Smooth muscle cell of the pulmonary artery (primary cell): ENCODE data around the gene PRUNE2. TPM values are rescaled to one million over a fixed set of nuclear protein-coding genes. Genes with fewer than 3 reads are reported as not detected.

Experiments used
- total RNA-seq: library from RNA; depleted of rRNA; stranded (reverse); fragments of >200 nt; gene quantifications from 2 replicates; pipeline ENCODE4 v1.2.3, GENCODE V29; 2014

Gene PRUNE2, protein sequence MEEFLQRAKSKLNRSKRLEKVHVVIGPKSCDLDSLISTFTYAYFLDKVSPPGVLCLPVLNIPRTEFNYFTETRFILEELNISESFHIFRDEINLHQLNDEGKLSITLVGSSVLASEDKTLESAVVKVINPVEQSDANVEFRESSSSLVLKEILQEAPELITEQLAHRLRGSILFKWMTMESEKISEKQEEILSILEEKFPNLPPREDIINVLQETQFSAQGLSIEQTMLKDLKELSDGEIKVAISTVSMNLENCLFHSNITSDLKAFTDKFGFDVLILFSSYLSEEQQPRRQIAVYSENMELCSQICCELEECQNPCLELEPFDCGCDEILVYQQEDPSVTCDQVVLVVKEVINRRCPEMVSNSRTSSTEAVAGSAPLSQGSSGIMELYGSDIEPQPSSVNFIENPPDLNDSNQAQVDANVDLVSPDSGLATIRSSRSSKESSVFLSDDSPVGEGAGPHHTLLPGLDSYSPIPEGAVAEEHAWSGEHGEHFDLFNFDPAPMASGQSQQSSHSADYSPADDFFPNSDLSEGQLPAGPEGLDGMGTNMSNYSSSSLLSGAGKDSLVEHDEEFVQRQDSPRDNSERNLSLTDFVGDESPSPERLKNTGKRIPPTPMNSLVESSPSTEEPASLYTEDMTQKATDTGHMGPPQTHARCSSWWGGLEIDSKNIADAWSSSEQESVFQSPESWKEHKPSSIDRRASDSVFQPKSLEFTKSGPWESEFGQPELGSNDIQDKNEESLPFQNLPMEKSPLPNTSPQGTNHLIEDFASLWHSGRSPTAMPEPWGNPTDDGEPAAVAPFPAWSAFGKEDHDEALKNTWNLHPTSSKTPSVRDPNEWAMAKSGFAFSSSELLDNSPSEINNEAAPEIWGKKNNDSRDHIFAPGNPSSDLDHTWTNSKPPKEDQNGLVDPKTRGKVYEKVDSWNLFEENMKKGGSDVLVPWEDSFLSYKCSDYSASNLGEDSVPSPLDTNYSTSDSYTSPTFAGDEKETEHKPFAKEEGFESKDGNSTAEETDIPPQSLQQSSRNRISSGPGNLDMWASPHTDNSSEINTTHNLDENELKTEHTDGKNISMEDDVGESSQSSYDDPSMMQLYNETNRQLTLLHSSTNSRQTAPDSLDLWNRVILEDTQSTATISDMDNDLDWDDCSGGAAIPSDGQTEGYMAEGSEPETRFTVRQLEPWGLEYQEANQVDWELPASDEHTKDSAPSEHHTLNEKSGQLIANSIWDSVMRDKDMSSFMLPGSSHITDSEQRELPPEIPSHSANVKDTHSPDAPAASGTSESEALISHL (N-terminal part only)
- 27.0 and 135 TPM in 2 replicates for total RNA-seq

DNA sequence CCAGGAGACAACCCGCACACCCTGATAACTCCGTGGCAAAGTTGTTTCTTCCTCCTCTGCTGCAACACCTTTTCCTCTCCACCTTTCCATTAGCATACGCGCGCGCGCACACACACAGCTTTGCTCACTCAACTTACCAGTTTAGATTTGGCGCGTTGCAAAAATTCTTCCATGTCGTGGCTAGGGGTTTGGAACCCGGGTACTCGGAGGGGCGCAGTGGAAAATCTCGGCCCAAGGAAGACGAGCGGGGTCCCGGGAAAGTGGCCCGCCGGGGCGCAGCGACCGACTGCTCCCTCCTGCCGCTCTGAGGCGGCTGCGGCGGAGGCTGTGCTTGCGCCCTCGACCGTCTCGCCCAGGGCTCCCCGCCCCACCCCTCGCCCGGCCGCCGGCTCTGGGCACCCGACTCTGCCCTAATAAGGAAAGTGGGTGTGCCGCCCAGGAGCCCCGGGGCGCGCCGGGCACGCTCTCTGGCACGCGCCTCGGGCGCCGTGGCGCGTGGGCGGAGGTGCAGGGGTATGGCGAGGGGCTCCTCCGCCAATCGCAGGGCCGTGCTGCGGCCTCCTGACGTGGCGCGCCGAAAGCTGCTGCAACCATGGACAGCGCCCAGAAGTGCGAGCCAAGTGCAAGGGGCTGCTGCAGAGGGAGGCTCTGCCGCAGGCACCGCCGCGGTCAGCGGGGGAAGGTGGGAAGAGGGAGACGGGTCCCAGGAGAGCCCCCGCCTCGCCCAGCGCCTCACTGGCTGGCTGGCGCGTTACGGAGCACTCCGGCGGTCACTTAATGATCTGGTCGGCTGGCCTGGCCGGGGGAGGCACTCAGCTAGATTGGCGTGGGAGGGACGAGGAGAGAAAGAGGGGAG, at the start of gene PRUNE2:
Gene PRUNE2, minus strand, starts transcription at position 324 of the 856 bp plus-strand sequence. Its CDS starts 151 bp downstream, at position 173.

GRCh38 chr9:76764138-76764537, 141.8 kb downstream of the PRUNE2 start, which contains the start of gene PCA3:
PCA3 (plus strand) TSS chr9:76764438.

Other genes with a start within 250 kb of the PRUNE2 start
- gene PCA3, start 141.7 kb downstream of the PRUNE2 start, total RNA-seq: 0.07 and 0.13 TPM in 2 replicates
- not detected in 2 replicates for gene FOXB2, start 113.5 kb upstream of the PRUNE2 start, total RNA-seq